Measurements from ENCODE around the gene MMP28.

The MMP28 gene

DNA sequence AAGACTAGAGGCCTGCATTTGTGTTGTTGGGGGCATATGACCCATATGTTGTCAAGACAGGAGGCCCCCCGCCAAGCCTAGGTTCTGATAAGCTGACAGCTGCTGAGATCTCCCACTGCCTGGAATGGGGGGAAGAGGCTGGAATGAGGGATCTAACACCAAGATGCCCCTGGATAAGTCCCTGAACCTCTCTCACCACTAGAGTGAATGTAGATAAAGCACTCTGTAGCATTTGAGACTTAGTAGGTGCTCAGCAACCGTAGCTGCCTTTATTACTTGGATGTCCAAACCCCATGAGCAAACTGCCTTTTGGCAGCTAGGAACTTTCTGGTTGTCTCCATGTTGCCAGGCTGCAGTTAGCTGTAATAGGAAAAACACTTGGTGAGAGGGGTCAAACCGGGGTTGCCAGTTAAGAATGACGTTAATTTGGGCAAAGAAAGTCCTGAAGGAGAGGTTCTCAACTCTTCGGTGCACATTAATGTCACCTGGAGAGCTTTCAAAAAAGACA lies 68.4 kb downstream of the MMP28 start:
- H3K36me3 ChIP-seq = peaks cover 71% of the 10 kb centered on the region
- H3K27ac ChIP-seq = no peak overlapping the region
- H3K4me3 ChIP-seq (ENCODE audit: low read depth in 1 of 2, low read length in 1 of 2) = no peak overlapping the region
- TF ChIP-seq, protein P1, sequence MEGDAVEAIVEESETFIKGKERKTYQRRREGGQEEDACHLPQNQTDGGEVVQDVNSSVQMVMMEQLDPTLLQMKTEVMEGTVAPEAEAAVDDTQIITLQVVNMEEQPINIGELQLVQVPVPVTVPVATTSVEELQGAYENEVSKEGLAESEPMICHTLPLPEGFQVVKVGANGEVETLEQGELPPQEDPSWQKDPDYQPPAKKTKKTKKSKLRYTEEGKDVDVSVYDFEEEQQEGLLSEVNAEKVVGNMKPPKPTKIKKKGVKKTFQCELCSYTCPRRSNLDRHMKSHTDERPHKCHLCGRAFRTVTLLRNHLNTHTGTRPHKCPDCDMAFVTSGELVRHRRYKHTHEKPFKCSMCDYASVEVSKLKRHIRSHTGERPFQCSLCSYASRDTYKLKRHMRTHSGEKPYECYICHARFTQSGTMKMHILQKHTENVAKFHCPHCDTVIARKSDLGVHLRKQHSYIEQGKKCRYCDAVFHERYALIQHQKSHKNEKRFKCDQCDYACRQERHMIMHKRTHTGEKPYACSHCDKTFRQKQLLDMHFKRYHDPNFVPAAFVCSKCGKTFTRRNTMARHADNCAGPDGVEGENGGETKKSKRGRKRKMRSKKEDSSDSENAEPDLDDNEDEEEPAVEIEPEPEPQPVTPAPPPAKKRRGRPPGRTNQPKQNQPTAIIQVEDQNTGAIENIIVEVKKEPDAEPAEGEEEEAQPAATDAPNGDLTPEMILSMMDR (IDR thresholded peaks at IDR 0.05) = no peak
- peaks cover 0 to 6% of the 10 kb centered on the region in 2 experiments for H3K4me1 ChIP-seq (ENCODE audit: control insufficient read depth in 1 of 2, insufficient read depth in 1 of 2, low read depth in 1 of 2, low read length in 1 of 2)
- no peaks in the 10 kb centered on the region for H3K9me3 ChIP-seq
- H3K27me3 ChIP-seq = peaks cover 27% of the 10 kb centered on the region

DNA sequence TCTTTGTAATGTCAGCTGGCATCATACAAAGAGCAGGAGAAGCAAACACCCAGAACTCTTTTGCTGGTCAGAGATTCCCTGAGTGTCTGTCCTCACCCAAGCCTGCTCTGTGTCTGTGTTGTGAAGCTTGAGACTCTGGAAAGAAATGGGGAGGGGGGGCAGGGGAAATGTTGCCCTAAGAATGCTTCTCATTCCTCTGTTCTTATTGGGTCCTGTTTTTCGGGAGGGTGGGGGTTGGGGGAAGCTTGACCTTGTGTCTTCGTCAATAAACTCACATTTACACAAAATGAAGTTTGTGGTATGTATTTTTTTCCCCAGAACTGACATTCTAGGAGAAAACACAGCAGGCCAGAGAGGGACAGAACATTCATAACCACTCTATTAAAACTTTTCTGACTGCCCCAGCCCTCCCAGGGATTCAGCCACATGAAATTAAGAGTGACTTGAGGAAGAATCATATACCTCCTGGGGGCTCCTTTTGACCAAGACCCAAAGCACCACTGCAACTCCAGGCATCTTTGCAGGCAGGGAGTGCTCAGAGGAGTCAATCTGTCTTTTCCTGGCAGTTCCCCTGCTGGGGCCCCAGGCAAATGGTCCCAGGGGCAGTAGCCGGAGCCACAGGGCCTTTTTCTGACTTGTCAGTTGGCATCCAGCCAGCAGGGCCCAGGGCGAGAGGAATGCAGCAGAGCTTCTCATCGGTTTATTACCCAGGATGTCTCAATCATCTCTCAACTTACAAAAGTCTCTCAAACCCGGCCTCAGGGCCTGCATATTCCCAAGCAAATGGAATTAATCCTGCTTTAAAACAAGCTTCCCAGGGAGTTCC lies 69.1 kb downstream of the MMP28 start:
- Histone ChIP-seq H3K27ac (no peak overlapping the region), H3K9me3 (no peaks in the 10 kb centered on the region), H3K4me3 (ENCODE audit: low read depth in 1 of 2, low read length in 1 of 2) (no peak overlapping the region), H3K36me3 (peaks cover 76% of the 10 kb centered on the region), H3K4me1 (ENCODE audit: control insufficient read depth in 1 of 2, insufficient read depth in 1 of 2, low read depth in 1 of 2, low read length in 1 of 2) (peaks cover 0 to 2% of the 10 kb centered on the region in 2 experiments), H3K27me3 (peaks cover 21% of the 10 kb centered on the region)
- TF ChIP-seq, protein P1 (IDR thresholded peaks at IDR 0.05) = no peak

DNA sequence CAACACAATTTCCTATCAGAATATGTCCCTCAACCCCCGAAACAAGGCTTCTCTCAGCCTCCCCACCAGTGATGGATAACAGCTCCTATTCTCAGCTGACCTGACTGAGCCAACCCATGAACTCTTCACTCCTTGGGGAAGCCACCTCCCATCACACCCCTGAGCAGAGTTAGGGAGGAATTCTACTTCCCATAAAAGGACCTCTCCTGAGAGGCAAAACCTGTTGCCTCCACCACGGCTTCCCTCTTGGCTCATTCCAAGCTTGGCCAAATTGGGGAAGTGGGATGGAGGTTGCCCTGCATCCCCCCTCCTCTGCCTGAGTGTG lies 69.7 kb downstream of the MMP28 start:
- TF ChIP-seq, protein P1 (IDR thresholded peaks at IDR 0.05) = no peak
- Histone ChIP-seq H3K27me3 (peaks cover 15% of the 10 kb centered on the region), H3K36me3 (peaks cover 82% of the 10 kb centered on the region), H3K27ac (no peak overlapping the region), H3K4me1 (ENCODE audit: control insufficient read depth in 1 of 2, insufficient read depth in 1 of 2, low read depth in 1 of 2, low read length in 1 of 2) (no peaks in the 10 kb centered on the region), H3K4me3 (ENCODE audit: low read depth in 1 of 2, low read length in 1 of 2) (no peak overlapping the region), H3K9me3 (no peaks in the 10 kb centered on the region)

DNA sequence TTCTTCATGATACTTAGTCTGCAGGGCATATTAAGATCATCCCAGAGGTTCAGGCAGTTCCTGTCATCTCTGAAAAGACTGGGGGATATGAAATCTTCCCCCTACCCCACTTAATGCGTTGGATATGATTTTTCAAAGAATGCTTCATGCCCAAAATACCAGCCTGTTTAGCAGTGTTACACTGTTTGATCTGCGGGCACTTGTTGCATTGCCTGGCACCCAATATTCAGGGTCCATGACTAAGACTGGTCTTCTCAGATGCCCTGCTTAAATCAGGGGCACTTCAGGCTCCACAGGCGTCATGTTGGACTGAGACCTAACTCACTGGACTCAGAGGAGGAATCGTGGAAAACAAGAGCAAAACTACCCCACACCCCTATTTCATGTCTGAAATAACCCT lies 70.4 kb downstream of the MMP28 start:
- H3K27me3 ChIP-seq = peaks cover 8% of the 10 kb centered on the region
- H3K9me3 ChIP-seq = no peaks in the 10 kb centered on the region
- no peaks in the 10 kb centered on the region for H3K4me1 ChIP-seq (ENCODE audit: control insufficient read depth in 1 of 2, insufficient read depth in 1 of 2, low read depth in 1 of 2, low read length in 1 of 2)
- H3K27ac ChIP-seq = no peak overlapping the region
- TF ChIP-seq, protein P1 (IDR thresholded peaks at IDR 0.05) = no peak
- H3K36me3 ChIP-seq = peaks cover 86% of the 10 kb centered on the region
- no peak overlapping the region for H3K4me3 ChIP-seq (ENCODE audit: low read depth in 1 of 2, low read length in 1 of 2)

DNA sequence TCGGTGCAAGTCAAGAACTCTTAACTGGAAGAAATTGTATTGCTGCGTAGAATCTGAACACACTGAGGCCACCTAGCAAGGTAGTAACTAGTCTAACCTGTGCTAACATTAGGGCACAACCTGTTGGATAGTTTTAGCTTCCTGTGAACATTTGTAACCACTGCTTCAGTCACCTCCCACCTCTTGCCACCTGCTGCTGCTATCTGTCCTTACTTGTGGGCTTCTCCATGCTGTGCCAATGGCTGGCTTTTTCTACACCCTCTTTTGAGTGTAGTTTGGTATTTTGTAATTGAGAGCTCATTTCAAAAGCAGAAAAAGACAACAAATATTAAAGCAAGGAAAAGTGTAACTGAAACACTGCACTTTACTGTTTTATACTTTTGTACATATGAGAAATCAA lies 71.7 kb downstream of the MMP28 start:
- TF ChIP-seq, protein P1 (IDR thresholded peaks at IDR 0.05) = no peak
- H3K27ac ChIP-seq = no peak overlapping the region
- no peaks in the 10 kb centered on the region for H3K9me3 ChIP-seq
- no peaks in the 10 kb centered on the region for H3K4me1 ChIP-seq (ENCODE audit: control insufficient read depth in 1 of 2, insufficient read depth in 1 of 2, low read depth in 1 of 2, low read length in 1 of 2)
- peaks cover 90% of the 10 kb centered on the region for H3K36me3 ChIP-seq
- H3K27me3 ChIP-seq = no peaks in the 10 kb centered on the region
- H3K4me3 ChIP-seq (ENCODE audit: low read depth in 1 of 2, low read length in 1 of 2) = no peak overlapping the region
